GM21825 (cell line): ENCODE measurements around the gene ARHGAP35.
"Not testable (repeated sequence)": the region's sequence is repeated elsewhere in the genome, so short reads cannot be mapped to it uniquely, and the experiment has no call there.

Experiments
- ATAC-seq: cut with Tn5 transposase; IDR thresholded peaks from one replicate; pipeline ENCODE4 v1.9.1; 2021; ENCODE audit warnings: mild to moderate bottlenecking, moderate library complexity; ENCODE audit not compliant: unreplicated experiment

ARHGAP35 gene

GRCh38 chr19:46860846-46861690, at the start of gene ARHGAP35:
Gene ARHGAP35 (plus strand): TSS chr19:46860997. CDS start chr19:46918676, 57,679 bp downstream.
- ATAC-seq: peak; percentile 10

- ATAC-seq: no peak
These were observed 47.6 kb upstream of the ARHGAP35 start for GRCh38 chr19:46812977-46813838.

GRCh38 chr19:46813839-46814358, 46.9 kb upstream of the ARHGAP35 start:
- ATAC-seq: no peak

- ATAC-seq: no peak
These were observed 44.8 kb upstream of the ARHGAP35 start for GRCh38 chr19:46815833-46816627.

- no peak for ATAC-seq
These were observed 42.0 kb upstream of the ARHGAP35 start for GRCh38 chr19:46818812-46819211.

- peak; percentile 45 for ATAC-seq
These were observed 39.0 kb upstream of the ARHGAP35 start for GRCh38 chr19:46821512-46822409.

- not testable (repeated sequence) for ATAC-seq
These were observed 38.4 kb upstream of the ARHGAP35 start for GRCh38 chr19:46822410-46822787.

GRCh38 chr19:46823049-46823448, 37.7 kb upstream of the ARHGAP35 start:
- ATAC-seq: no peak

GRCh38 chr19:46824890-46825730, 35.7 kb upstream of the ARHGAP35 start:
- no peak for ATAC-seq

GRCh38 chr19:46825731-46826055, 35.1 kb upstream of the ARHGAP35 start:
- ATAC-seq: no peak

- ATAC-seq: no peak
These were observed 32.3 kb upstream of the ARHGAP35 start for GRCh38 chr19:46828484-46828883.

- ATAC-seq: no peak
These were observed 29.9 kb upstream of the ARHGAP35 start for GRCh38 chr19:46830864-46831263.

GRCh38 chr19:46834121-46834520, 26.7 kb upstream of the ARHGAP35 start:
- no peak for ATAC-seq

- ATAC-seq: no peak
These were observed 25.8 kb upstream of the ARHGAP35 start for GRCh38 chr19:46834984-46835383.

GRCh38 chr19:46838160-46838559, 22.6 kb upstream of the ARHGAP35 start:
- ATAC-seq: no peak

GRCh38 chr19:46839752-46840497, 20.9 kb upstream of the ARHGAP35 start:
- no peak for ATAC-seq

- no peak for ATAC-seq
These were observed 20.3 kb upstream of the ARHGAP35 start for GRCh38 chr19:46840498-46840942.

GRCh38 chr19:46841458-46842083, 19.2 kb upstream of the ARHGAP35 start:
- no peak for ATAC-seq
